NCI-H2196 (cell line): ENCODE results near the gene ABLIM3.

Source experiments
- DNase-seq: peaks from one replicate; lab custom pipeline; 2025; ENCODE audit not compliant: unreplicated experiment; lab: John Stamatoyannopoulos, UW

The ABLIM3 gene

GRCh38 chr5:149156435-149157083 lies 15.3 kb downstream of the ABLIM3 start:
- no peak for DNase-seq

GRCh38 chr5:149157330-149157729 lies 16.0 kb downstream of the ABLIM3 start:
- no peak for DNase-seq

- DNase-seq, result no peak
Measured at GRCh38 chr5:149160291-149160787, 19.0 kb downstream of the ABLIM3 start.

GRCh38 chr5:149161026-149161687 lies 19.9 kb downstream of the ABLIM3 start:
- DNase-seq, result no peak

GRCh38 chr5:149161850-149162249 lies 20.6 kb downstream of the ABLIM3 start:
- DNase-seq, result no peak

- DNase-seq, result no peak
Measured at GRCh38 chr5:149162401-149163084, 21.2 kb downstream of the ABLIM3 start.

GRCh38 chr5:149164731-149165130 lies 23.4 kb downstream of the ABLIM3 start:
- DNase-seq, result no peak

GRCh38 chr5:149166128-149166527 lies 24.8 kb downstream of the ABLIM3 start:
- no peak for DNase-seq

GRCh38 chr5:149166591-149167100 lies 25.4 kb downstream of the ABLIM3 start:
- DNase-seq, result no peak

GRCh38 chr5:149168276-149168906 lies 27.1 kb downstream of the ABLIM3 start:
- DNase-seq, result no peak

GRCh38 chr5:149170299-149170698 lies 29.0 kb downstream of the ABLIM3 start:
- DNase-seq, result no peak

- no peak for DNase-seq
Measured at GRCh38 chr5:149172261-149172660, 31.0 kb downstream of the ABLIM3 start.

- DNase-seq, result no peak
Measured at GRCh38 chr5:149172709-149173505, 31.6 kb downstream of the ABLIM3 start.

- no peak for DNase-seq
Measured at GRCh38 chr5:149174847-149175234, 33.5 kb downstream of the ABLIM3 start.

- no peak for DNase-seq
Measured at GRCh38 chr5:149175346-149176105, 34.2 kb downstream of the ABLIM3 start.

- DNase-seq, result no peak
Measured at GRCh38 chr5:149177339-149177843, 36.1 kb downstream of the ABLIM3 start.

- no peak for DNase-seq
Measured at GRCh38 chr5:149177911-149178565, 36.7 kb downstream of the ABLIM3 start.

GRCh38 chr5:149181732-149182131 lies 40.4 kb downstream of the ABLIM3 start:
- DNase-seq, result no peak

- DNase-seq, result no peak
Measured at GRCh38 chr5:149182241-149182640, 40.9 kb downstream of the ABLIM3 start.
